Activated gamma-delta T cell treated with Interleukin-2 at 50 U/mL for 16 hours (primary cell): ENCODE results near the gene GRID1.
"Not testable (repeated sequence)": the region's sequence is repeated elsewhere in the genome, so short reads cannot be mapped to it uniquely, and the experiment has no call there.

Source experiments
- DNase-seq: peaks from one replicate; pipeline ENCODE4 v3.0.0-alpha.2; 2020

Gene GRID1

DNA sequence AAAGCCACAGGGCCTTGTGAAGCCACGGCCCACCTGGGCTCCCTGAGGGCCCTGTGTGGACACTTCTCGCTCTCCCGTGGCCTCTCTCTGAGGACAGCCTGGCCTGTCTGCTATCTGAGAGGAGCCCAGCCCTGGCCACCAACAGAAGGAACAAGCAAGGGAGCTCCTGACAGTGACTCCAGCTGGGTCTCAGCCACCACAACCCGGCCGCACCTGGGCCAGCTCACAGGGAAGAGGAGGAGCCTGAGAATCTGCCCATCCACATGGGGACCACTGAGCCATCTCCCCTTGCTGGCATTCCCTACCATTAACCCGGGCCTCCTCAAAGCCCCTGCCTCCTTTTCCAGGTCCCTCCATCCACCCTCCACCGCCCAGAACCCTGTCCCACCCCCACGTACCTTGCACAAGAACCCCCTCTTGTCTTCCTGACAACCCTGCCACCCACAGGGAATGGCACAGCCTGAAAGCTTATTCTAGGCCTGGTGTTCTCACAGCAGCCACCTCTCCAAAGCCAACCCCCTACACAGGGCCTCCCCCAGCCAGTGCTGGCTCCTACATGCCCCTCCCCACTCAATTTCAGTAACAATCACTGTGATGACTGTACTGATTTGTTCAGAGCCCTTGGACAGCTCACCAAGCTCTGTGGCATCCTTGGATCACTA lies 120.2 kb downstream of the GRID1 start:
- DNase-seq = no peak

- no peak for DNase-seq
These were observed 121.6 kb downstream of the GRID1 start for GRCh38 chr10:86245015-86245394.

DNA sequence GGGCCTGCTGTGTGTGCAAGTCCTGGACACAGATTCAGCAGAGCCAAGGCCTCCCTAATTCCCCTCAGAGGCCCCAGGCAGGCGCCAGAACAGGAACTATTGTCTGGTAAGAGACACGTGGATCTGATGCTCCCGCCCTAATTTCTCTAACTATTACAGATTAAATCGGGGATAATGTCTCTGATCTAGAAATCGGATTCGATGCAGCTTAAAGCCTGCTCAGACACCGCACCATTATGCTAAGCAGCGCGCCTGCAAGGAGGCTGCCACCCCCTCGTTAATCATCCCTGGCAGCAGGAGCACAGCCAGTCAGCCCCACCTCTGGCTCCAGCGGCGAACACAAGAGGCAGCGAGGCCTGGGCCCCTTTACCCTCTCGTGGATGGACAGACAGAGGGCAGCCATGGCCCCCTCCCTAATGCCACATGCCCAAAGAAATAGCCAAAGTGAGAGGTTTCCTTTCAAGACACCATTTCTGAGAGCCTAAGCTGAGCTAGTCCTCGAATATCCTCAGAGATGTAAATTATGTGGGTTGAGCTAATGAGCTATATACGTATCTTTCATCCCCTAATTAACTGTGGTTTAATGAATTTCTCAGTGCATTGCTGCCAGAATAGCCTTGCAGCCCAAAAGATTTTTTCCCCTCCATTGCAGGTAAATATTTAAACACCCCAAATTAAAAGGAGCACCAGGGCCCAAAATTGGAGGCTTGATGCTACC lies 122.1 kb downstream of the GRID1 start:
- no peak for DNase-seq

- no peak for DNase-seq
These were observed 122.9 kb downstream of the GRID1 start for GRCh38 chr10:86243651-86244155.

- no peak for DNase-seq
These were observed 123.8 kb downstream of the GRID1 start for GRCh38 chr10:86242761-86243160.

- DNase-seq = not testable (repeated sequence)
These were observed 128.5 kb downstream of the GRID1 start for GRCh38 chr10:86238089-86238488.

GRCh38 chr10:86234541-86235270 lies 131.9 kb downstream of the GRID1 start:
- no peak for DNase-seq

- no peak for DNase-seq
These were observed 132.5 kb downstream of the GRID1 start for GRCh38 chr10:86234107-86234506.

GRCh38 chr10:86233131-86233530 lies 133.5 kb downstream of the GRID1 start:
- DNase-seq = no peak

GRCh38 chr10:86232644-86233043 lies 134.0 kb downstream of the GRID1 start:
- DNase-seq = no peak

DNA sequence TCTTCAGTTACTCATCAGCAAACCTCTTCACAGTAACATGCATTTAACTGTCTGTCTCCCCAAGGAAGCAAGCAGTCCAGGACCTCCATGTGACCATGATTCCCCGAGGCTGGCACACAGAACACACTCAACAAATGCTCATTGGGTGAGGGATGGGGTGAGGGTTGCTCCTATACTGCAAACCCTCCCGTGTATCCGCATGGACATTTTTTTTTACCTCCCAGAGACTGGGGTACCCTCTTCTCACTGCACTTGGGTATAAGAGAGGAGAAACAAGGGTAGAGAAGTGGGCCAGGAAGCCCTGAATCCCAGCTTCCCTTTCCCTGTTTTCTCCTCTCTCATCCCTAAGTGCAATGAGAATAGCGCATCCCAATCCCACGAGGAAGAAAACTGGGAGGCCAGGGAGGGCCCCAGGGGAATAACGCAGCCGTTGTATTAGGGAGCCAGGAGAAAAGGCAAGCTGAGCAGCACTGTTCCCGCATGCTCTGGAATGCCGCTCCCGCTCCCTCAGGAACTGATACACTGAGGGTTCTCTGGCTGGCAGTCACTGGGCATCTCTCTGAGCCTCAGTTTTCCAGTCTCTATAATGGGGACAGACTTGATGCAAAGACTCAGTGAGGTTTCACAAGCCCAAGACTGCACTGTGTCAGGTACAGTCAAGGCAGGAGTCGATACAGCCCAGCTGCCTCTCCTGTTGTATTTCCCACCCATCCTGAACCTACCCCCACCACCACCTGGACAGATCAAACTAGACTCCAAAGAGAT lies 134.6 kb downstream of the GRID1 start:
- no peak for DNase-seq

- no peak for DNase-seq
These were observed 135.9 kb downstream of the GRID1 start for GRCh38 chr10:86230557-86231180.

- DNase-seq = no peak
These were observed 136.6 kb downstream of the GRID1 start for GRCh38 chr10:86229811-86230556.

DNA sequence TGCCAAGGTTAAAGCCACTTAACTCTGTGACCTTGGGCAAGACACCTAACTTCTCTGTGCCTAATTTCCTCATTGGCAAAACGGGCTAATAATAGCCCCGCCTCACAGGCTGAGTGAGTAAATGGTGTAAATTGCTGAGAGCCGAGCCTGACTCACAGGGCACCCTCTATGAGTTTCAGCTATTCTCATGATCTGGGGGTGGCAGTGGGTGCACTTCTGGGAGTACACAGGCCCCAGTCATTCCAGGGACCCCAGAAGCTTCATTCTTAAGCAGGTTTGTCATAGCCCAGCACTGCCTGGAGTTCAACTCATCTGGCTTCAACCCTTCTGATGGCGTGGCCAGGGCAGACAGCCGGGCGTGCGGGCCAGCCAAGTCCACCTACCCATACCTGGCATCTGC lies 137.2 kb downstream of the GRID1 start:
- no peak for DNase-seq

- DNase-seq = no peak
These were observed 138.9 kb downstream of the GRID1 start for GRCh38 chr10:86227501-86228258.

DNA sequence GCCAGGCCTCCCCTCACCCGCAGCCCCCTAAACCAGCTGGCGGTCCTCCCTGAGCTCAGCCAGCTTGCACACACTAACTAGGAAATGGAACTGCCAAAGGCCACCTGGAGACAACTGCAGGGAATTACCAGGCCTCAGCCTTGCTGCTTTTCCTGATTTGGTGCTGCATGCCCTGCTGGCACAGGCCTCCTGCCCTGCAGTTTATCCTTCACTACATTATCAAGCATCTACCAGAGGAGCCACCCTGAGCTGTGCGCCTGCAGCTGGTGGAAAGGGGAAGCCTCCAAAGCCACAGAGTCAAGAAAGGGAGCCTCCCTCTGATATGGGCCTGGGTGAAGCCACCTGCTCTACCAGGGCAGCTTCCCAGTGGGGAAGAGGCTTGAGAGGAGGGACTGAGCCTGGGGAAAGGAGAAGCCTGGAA lies 139.8 kb downstream of the GRID1 start:
- DNase-seq = no peak

DNA sequence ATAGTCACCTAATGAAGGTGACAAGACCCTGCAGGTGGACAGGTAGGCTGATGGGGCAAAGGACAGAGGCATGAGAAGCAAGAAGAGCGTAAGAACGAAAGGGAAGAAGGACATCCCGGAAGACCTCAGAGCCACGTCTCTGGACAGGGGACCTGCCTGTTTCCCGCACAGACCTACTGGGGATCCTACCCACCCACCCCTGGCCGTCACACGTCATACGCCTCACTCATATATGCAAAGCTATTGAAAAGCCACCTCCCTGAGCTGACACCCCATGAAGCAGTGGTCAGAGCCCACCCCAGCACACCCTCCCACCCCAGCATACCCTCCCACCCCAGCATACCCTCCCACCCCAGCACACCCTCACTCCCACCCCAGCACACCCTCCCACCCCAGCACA lies 140.6 kb downstream of the GRID1 start:
- DNase-seq = no peak

GRCh38 chr10:86225103-86225782 lies 141.4 kb downstream of the GRID1 start:
- DNase-seq = no peak

GRCh38 chr10:86224354-86225102 lies 142.1 kb downstream of the GRID1 start:
- no peak for DNase-seq

GRCh38 chr10:86223256-86223655 lies 143.3 kb downstream of the GRID1 start:
- no peak for DNase-seq
